Measurements from ENCODE around the gene INTS11. TPM values are rescaled to one million over a fixed set of nuclear protein-coding genes. Genes with fewer than 3 reads are reported as not detected.

The INTS11 gene
- total and polyA plus RNA-seq, 2 experiments from 2014 or later, result 102 to 161 TPM

DNA sequence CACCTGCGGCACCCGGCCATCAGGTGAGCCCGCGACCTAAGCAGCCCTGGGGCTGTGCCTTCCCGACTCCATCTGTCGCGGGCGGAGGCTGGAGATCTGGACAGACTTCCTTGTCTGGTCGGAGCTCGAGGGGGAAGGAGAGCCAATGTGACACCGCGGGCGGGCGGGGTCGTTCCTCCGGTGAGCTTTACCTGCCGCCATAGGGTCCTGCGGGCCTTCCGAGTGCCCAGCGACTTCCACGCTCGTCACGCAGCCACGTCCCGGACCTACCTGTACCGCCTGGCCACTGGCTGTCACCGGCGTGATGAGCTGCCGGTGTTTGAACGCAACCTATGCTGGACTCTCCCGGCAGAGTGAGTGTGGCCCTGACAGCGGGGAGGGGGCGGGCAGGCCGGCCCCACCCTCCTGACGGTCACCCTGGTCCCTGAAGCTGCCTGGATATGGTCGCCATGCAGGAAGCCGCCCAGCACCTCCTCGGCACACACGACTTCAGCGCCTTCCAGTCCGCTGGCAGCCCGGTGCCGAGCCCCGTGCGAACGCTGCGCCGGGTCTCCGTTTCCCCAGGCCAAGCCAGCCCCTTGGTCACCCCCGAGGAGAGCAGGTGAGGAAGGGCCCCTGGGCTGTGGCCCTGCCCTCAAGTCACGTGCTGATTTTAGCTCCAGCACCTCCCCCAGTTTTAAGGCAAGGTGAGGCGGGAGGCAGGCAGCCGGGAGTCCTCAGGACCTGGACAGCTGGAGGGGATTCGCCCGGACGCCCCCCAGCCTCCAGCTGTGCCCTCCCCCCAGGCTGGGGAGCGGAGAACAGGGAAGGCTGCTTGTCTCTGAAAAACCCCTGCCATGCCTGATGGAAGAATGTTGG is 15.0 kb downstream of the INTS11 start:
- no peaks in the 10 kb centered on the region for H3K9me3 Mint-ChIP-seq
- H3K9me2 ChIP-seq (ENCODE audit: insufficient read depth), result no peaks in the 10 kb centered on the region
- peak; percentile 63 for DNase-seq (ENCODE audit: low spot score)
- H2AFZ ChIP-seq, result no peak overlapping the region
- H3K27ac Mint-ChIP-seq, result no peak overlapping the region; the same call in 1 of the 2 replicates
- peak overlapping the region; percentile 90 for H3K4me3 ChIP-seq
- no peak overlapping the region for H3K27ac ChIP-seq (ENCODE audit: low read depth)
- H3F3A ChIP-seq (replicated peaks; ENCODE audit: low read depth), result peaks cover 11% of the 10 kb centered on the region; the same call in 1 of the 2 replicates
- H3K4me1 ChIP-seq (ENCODE audit: insufficient read depth), result peaks cover 7% of the 10 kb centered on the region; the same call in 1 of the 2 replicates
- H4K20me1 ChIP-seq (replicated peaks; ENCODE audit: insufficient read depth), result peaks cover 6% of the 10 kb centered on the region; the same call in 1 of the 2 replicates
- peak overlapping the region; percentile 78 for H3K4me3 Mint-ChIP-seq
- H3K27me3 ChIP-seq (ENCODE audit: insufficient read depth), result no peaks in the 10 kb centered on the region
- ATAC-seq, result peak; percentile 12
- H3K4me1 Mint-ChIP-seq, result peaks cover 20% of the 10 kb centered on the region; the same call in 2 of the 3 replicates
- H3K4me2 ChIP-seq, result peak overlapping the region; percentile 90
- H3K79me2 ChIP-seq (replicated peaks; ENCODE audit: insufficient read depth), result peaks cover 5% of the 10 kb centered on the region; the same call in 1 of the 2 replicates
- peaks cover 8% of the 10 kb centered on the region; the same call in 1 of the 2 replicates for H3K36me3 ChIP-seq (ENCODE audit: insufficient read depth)
- peaks cover 22% of the 10 kb centered on the region for H3K36me3 Mint-ChIP-seq (ENCODE audit: low read depth)
- TF ChIP-seq NANOG (IDR thresholded peaks at IDR 0.05; ENCODE audit: borderline replicate concordance), result no peak
- no peak for TF ChIP-seq STAT1 (IDR thresholded peaks at IDR 0.05; ENCODE audit: unreplicated experiment)
- TF ChIP-seq, protein P1, sequence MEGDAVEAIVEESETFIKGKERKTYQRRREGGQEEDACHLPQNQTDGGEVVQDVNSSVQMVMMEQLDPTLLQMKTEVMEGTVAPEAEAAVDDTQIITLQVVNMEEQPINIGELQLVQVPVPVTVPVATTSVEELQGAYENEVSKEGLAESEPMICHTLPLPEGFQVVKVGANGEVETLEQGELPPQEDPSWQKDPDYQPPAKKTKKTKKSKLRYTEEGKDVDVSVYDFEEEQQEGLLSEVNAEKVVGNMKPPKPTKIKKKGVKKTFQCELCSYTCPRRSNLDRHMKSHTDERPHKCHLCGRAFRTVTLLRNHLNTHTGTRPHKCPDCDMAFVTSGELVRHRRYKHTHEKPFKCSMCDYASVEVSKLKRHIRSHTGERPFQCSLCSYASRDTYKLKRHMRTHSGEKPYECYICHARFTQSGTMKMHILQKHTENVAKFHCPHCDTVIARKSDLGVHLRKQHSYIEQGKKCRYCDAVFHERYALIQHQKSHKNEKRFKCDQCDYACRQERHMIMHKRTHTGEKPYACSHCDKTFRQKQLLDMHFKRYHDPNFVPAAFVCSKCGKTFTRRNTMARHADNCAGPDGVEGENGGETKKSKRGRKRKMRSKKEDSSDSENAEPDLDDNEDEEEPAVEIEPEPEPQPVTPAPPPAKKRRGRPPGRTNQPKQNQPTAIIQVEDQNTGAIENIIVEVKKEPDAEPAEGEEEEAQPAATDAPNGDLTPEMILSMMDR (conservative IDR thresholded peaks at IDR 0.05; ENCODE audit: low read depth in 2 of 2), result no peak
- no peak for TF ChIP-seq ZNF331 (CRISPR knock-in tag; IDR thresholded peaks at IDR 0.05; ENCODE audit: low read depth)
- TF ChIP-seq, protein P2, sequence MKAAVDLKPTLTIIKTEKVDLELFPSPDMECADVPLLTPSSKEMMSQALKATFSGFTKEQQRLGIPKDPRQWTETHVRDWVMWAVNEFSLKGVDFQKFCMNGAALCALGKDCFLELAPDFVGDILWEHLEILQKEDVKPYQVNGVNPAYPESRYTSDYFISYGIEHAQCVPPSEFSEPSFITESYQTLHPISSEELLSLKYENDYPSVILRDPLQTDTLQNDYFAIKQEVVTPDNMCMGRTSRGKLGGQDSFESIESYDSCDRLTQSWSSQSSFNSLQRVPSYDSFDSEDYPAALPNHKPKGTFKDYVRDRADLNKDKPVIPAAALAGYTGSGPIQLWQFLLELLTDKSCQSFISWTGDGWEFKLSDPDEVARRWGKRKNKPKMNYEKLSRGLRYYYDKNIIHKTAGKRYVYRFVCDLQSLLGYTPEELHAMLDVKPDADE (IDR thresholded peaks at IDR 0.05), result no peak
- TF ChIP-seq, protein P3, sequence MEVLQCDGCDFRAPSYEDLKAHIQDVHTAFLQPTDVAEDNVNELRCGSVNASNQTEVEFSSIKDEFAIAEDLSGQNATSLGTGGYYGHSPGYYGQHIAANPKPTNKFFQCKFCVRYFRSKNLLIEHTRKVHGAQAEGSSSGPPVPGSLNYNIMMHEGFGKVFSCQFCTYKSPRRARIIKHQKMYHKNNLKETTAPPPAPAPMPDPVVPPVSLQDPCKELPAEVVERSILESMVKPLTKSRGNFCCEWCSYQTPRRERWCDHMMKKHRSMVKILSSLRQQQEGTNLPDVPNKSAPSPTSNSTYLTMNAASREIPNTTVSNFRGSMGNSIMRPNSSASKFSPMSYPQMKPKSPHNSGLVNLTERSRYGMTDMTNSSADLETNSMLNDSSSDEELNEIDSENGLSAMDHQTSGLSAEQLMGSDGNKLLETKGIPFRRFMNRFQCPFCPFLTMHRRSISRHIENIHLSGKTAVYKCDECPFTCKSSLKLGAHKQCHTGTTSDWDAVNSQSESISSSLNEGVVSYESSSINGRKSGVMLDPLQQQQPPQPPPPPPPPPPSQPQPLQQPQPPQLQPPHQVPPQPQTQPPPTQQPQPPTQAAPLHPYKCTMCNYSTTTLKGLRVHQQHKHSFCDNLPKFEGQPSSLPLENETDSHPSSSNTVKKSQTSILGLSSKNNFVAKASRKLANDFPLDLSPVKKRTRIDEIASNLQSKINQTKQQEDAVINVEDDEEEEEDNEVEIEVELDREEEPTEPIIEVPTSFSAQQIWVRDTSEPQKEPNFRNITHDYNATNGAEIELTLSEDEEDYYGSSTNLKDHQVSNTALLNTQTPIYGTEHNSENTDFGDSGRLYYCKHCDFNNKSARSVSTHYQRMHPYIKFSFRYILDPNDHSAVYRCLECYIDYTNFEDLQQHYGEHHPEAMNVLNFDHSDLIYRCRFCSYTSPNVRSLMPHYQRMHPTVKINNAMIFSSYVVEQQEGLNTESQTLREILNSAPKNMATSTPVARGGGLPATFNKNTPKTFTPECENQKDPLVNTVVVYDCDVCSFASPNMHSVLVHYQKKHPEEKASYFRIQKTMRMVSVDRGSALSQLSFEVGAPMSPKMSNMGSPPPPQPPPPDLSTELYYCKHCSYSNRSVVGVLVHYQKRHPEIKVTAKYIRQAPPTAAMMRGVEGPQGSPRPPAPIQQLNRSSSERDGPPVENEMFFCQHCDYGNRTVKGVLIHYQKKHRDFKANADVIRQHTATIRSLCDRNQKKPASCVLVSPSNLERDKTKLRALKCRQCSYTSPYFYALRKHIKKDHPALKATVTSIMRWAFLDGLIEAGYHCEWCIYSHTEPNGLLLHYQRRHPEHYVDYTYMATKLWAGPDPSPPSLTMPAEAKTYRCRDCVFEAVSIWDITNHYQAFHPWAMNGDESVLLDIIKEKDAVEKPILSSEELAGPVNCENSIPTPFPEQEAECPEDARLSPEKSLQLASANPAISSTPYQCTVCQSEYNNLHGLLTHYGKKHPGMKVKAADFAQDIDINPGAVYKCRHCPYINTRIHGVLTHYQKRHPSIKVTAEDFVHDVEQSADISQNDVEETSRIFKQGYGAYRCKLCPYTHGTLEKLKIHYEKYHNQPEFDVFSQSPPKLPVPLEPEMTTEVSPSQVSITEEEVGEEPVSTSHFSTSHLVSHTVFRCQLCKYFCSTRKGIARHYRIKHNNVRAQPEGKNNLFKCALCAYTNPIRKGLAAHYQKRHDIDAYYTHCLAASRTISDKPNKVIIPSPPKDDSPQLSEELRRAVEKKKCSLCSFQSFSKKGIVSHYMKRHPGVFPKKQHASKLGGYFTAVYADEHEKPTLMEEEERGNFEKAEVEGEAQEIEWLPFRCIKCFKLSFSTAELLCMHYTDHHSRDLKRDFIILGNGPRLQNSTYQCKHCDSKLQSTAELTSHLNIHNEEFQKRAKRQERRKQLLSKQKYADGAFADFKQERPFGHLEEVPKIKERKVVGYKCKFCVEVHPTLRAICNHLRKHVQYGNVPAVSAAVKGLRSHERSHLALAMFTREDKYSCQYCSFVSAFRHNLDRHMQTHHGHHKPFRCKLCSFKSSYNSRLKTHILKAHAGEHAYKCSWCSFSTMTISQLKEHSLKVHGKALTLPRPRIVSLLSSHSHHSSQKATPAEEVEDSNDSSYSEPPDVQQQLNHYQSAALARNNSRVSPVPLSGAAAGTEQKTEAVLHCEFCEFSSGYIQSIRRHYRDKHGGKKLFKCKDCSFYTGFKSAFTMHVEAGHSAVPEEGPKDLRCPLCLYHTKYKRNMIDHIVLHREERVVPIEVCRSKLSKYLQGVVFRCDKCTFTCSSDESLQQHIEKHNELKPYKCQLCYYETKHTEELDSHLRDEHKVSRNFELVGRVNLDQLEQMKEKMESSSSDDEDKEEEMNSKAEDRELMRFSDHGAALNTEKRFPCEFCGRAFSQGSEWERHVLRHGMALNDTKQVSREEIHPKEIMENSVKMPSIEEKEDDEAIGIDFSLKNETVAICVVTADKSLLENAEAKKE (CRISPR knock-in tag; IDR thresholded peaks at IDR 0.05), result no peak
- TF ChIP-seq POLR2AphosphoS5 (IDR thresholded peaks at IDR 0.05; ENCODE audit: low read depth), result no peak
- no peak for TF ChIP-seq EZH2 (IDR thresholded peaks at IDR 0.05; ENCODE audit: low read depth, unreplicated experiment)
- peaks cover 19% of the 10 kb centered on the region for H3K27me3 Mint-ChIP-seq (ENCODE audit: insufficient read depth, low read depth, poor library complexity)

Data from GM23338 (cell line).